ENCODE results near the gene LRRC75A. TPM values are rescaled to one million over a fixed set of nuclear protein-coding genes. Genes with fewer than 3 reads are reported as not detected.

The LRRC75A gene
- total RNA-seq, 4 donors from 2014 or later, result 4.0 to 16.7 (median 7.8) TPM

- DNase-seq, result no peak
- Histone ChIP-seq H3K9me3 (no peaks in the 10 kb centered on the region), H3K27me3 (no peaks in the 10 kb centered on the region), H3K4me3 (replicated peaks in 1 of 3) (no peak overlapping the region), H3K36me3 (no peaks in the 10 kb centered on the region), H3K27ac (no peak overlapping the region), H3K4me1 (peaks cover 22 to 36% of the 10 kb centered on the region in 2 donors)
- WGBS, 2 donors, result 89 to 96% methylated on average over 4 to 5 of the region's 8 CpGs
- intact Hi-C loops (cut with DNase I), result no loop called here
- no peak for TF ChIP-seq CTCF (IDR thresholded peaks at IDR 0.05)
- TF ChIP-seq POLR2A (IDR thresholded peaks at IDR 0.05), result no peak
These were observed 9.7 kb downstream of the LRRC75A start for GRCh38 chr17:16482253-16482652.

GRCh38 chr17:16480995-16481394, 11.0 kb downstream of the LRRC75A start:
- H3K4me1 ChIP-seq, result peaks cover 11 to 27% of the 10 kb centered on the region in 2 donors
- no peaks in the 10 kb centered on the region for H3K9me3 ChIP-seq
- no peak for TF ChIP-seq POLR2A (IDR thresholded peaks at IDR 0.05)
- no peak for TF ChIP-seq CTCF (IDR thresholded peaks at IDR 0.05)
- H3K27ac ChIP-seq, result no peak overlapping the region
- no peaks in the 10 kb centered on the region for H3K27me3 ChIP-seq
- H3K36me3 ChIP-seq, result no peaks in the 10 kb centered on the region
- H3K4me3 ChIP-seq (replicated peaks in 1 of 3), result no peak overlapping the region
- DNase-seq, result peak; percentile 89 to 91
- 74 to 75% methylated on average over 1 to 5 of the region's 6 CpGs for WGBS, 2 donors
- intact Hi-C loops (cut with DNase I), result no loop called here

- H3K27ac ChIP-seq, result no peak overlapping the region
- 60 to 78% methylated on average over 1 to 2 of the region's 2 CpGs for WGBS, 2 donors
- no peaks in the 10 kb centered on the region for H3K27me3 ChIP-seq
- H3K36me3 ChIP-seq, result no peaks in the 10 kb centered on the region
- no peaks in the 10 kb centered on the region for H3K9me3 ChIP-seq
- H3K4me3 ChIP-seq (replicated peaks in 1 of 3), result no peak overlapping the region
- peaks cover 7 to 23% of the 10 kb centered on the region in 2 donors for H3K4me1 ChIP-seq
- no peak for TF ChIP-seq POLR2A (IDR thresholded peaks at IDR 0.05)
- no peak for TF ChIP-seq CTCF (IDR thresholded peaks at IDR 0.05)
- intact Hi-C loops (cut with DNase I), result no loop called here
- DNase-seq, result peak in 1 of 2 donors; percentile 52
These were observed 12.7 kb downstream of the LRRC75A start for GRCh38 chr17:16479264-16479663.

GRCh38 chr17:16478649-16479048, 13.3 kb downstream of the LRRC75A start:
- Histone ChIP-seq H3K27me3 (no peaks in the 10 kb centered on the region), H3K4me1 (peaks cover 7 to 23% of the 10 kb centered on the region in 2 donors), H3K9me3 (no peaks in the 10 kb centered on the region), H3K4me3 (replicated peaks in 1 of 3) (no peak overlapping the region), H3K27ac (no peak overlapping the region), H3K36me3 (no peaks in the 10 kb centered on the region)
- intact Hi-C loops (cut with DNase I), result no loop called here
- DNase-seq, result no peak
- 83 to 88% methylated on average over 6 of the region's 6 CpGs for WGBS, 2 donors
- no peak for TF ChIP-seq POLR2A (IDR thresholded peaks at IDR 0.05)
- no peak for TF ChIP-seq CTCF (IDR thresholded peaks at IDR 0.05)

- intact Hi-C loops (cut with DNase I), result no loop called here
- no peaks in the 10 kb centered on the region for H3K9me3 ChIP-seq
- 66 to 78% methylated on average over 5 to 7 of the region's 8 CpGs for whole genome bisulfite sequencing, 2 donors
- no peaks in the 10 kb centered on the region for H3K36me3 ChIP-seq
- H3K4me1 ChIP-seq, result peaks cover 7 to 23% of the 10 kb centered on the region in 2 donors
- no peak for DNase-seq
- peak overlapping the region; percentile 32 to 46 (median 38) for H3K27ac ChIP-seq
- H3K4me3 ChIP-seq (replicated peaks in 1 of 3), result no peak overlapping the region
- no peaks in the 10 kb centered on the region for H3K27me3 ChIP-seq
- TF ChIP-seq CTCF (IDR thresholded peaks at IDR 0.05), result no peak
- TF ChIP-seq POLR2A (IDR thresholded peaks at IDR 0.05), result no peak
These were observed 14.3 kb downstream of the LRRC75A start for GRCh38 chr17:16477666-16478065.

Measured in thyroid gland (tissue), 4 donors.